Measurements from ENCODE around the gene ST8SIA1.

ST8SIA1 gene

DNA sequence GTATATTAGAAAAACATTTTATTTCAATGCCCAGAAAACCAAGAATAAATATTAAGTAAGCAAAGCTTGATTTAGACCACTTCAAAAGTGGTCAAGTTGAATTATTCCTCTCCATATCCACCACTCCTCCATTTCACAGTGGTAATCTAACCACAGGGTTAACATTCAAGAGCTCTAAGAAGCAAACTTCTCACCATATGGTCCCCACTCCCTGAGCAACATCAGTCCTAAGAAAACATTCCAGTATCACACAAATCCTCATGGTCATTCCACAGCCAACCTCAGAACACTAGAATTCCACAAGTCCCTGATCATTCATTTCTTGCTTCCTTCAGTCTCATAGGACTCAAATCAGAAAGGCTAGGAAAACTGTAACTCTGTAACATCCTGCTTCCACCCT is 47.9 kb downstream of the ST8SIA1 start:
- H3K27ac ChIP-seq (ENCODE audit: low read length) = no peak overlapping the region
- TF ChIP-seq EZH2phosphoT487 (IDR thresholded peaks at IDR 0.05; ENCODE audit: low read length) (no peak), CTCF (IDR thresholded peaks at IDR 0.05; ENCODE audit: low read length) (no peak), EZH2 (optimal IDR thresholded peaks at IDR 0.05; ENCODE audit: low read depth, low read length) (no peak)

GRCh38 chr12:22285846-22286245 is 48.7 kb downstream of the ST8SIA1 start:
- H3K9me3 ChIP-seq (replicated peaks; ENCODE audit: insufficient read depth, low read length) = no peaks in the 10 kb centered on the region
- H4K20me1 ChIP-seq (ENCODE audit: insufficient read depth, low read length) = no peaks in the 10 kb centered on the region
- no peak overlapping the region for H3K27ac ChIP-seq (ENCODE audit: low read length)
- no peaks in the 10 kb centered on the region for H3K4me1 ChIP-seq (ENCODE audit: low read length)
- H3K79me2 ChIP-seq (ENCODE audit: low read length) = no peaks in the 10 kb centered on the region
- no peaks in the 10 kb centered on the region for H3K27me3 ChIP-seq (replicated peaks; ENCODE audit: insufficient read depth, low read length)
- no peak overlapping the region for H3K4me2 ChIP-seq (ENCODE audit: low read depth, low read length)
- TF ChIP-seq EZH2 (optimal IDR thresholded peaks at IDR 0.05; ENCODE audit: low read depth, low read length) (no peak), EZH2phosphoT487 (IDR thresholded peaks at IDR 0.05; ENCODE audit: low read length) (no peak), CTCF (IDR thresholded peaks at IDR 0.05; ENCODE audit: low read length) (no peak)
- no peak overlapping the region for H3K9ac ChIP-seq (ENCODE audit: low read length)
- no peaks in the 10 kb centered on the region for H3K9me2 ChIP-seq (replicated peaks; ENCODE audit: insufficient read depth, low read length)
- H3K36me3 ChIP-seq (replicated peaks; ENCODE audit: insufficient read depth, low read length) = no peaks in the 10 kb centered on the region
- no peak for DNase-seq
- H2AFZ ChIP-seq (ENCODE audit: low read length) = no peak overlapping the region
- H3F3A ChIP-seq (ENCODE audit: insufficient read depth, low read length) = no peaks in the 10 kb centered on the region
- no peak overlapping the region for H3K4me3 ChIP-seq (ENCODE audit: low read length)

More for the DNA sequence above, 47.9 kb downstream of the ST8SIA1 start:
- Histone ChIP-seq H3K9me3 (replicated peaks; ENCODE audit: insufficient read depth, low read length) (no peaks in the 10 kb centered on the region), H3K4me1 (ENCODE audit: low read length) (no peaks in the 10 kb centered on the region), H3K27me3 (replicated peaks; ENCODE audit: insufficient read depth, low read length) (no peaks in the 10 kb centered on the region), H2AFZ (ENCODE audit: low read length) (no peak overlapping the region), H3K9me2 (replicated peaks; ENCODE audit: insufficient read depth, low read length) (no peaks in the 10 kb centered on the region), H4K20me1 (ENCODE audit: insufficient read depth, low read length) (no peaks in the 10 kb centered on the region), H3K4me2 (ENCODE audit: low read depth, low read length) (no peak overlapping the region), H3K9ac (ENCODE audit: low read length) (no peak overlapping the region), H3F3A (ENCODE audit: insufficient read depth, low read length) (no peaks in the 10 kb centered on the region), H3K4me3 (ENCODE audit: low read length) (no peak overlapping the region), H3K36me3 (replicated peaks; ENCODE audit: insufficient read depth, low read length) (no peaks in the 10 kb centered on the region), H3K79me2 (ENCODE audit: low read length) (no peaks in the 10 kb centered on the region)
- no peak for DNase-seq

DNA sequence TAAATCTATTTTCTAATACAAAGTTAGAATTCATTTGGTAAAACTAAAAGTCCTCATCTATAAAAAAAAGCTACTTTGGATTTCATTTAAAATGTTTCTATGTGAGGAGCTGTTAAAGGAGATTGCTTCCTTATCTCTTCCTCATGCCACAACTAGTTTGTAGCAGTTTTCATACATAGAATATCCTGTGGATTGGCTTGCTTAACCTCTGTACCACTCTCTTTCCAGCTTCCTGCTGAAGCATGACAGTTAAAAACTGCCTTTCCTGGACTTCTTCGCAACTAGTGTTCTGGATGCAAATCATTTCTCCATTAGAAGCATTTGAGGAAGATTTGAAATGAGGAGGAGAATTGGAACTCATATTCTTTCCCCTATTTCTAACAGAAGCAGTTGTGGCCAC is 49.6 kb downstream of the ST8SIA1 start:
- H3K4me3 ChIP-seq (ENCODE audit: low read length) = no peak overlapping the region
- no peak overlapping the region for H3K4me2 ChIP-seq (ENCODE audit: low read depth, low read length)
- no peak overlapping the region for H3K9ac ChIP-seq (ENCODE audit: low read length)
- no peaks in the 10 kb centered on the region for H3K79me2 ChIP-seq (ENCODE audit: low read length)
- no peaks in the 10 kb centered on the region for H3K9me3 ChIP-seq (replicated peaks; ENCODE audit: insufficient read depth, low read length)
- no peaks in the 10 kb centered on the region for H3K9me2 ChIP-seq (replicated peaks; ENCODE audit: insufficient read depth, low read length)
- no peaks in the 10 kb centered on the region for H3K4me1 ChIP-seq (ENCODE audit: low read length)
- no peaks in the 10 kb centered on the region for H4K20me1 ChIP-seq (ENCODE audit: insufficient read depth, low read length)
- H3K27ac ChIP-seq (ENCODE audit: low read length) = no peak overlapping the region
- H3K36me3 ChIP-seq (replicated peaks; ENCODE audit: insufficient read depth, low read length) = no peaks in the 10 kb centered on the region
- TF ChIP-seq CTCF (IDR thresholded peaks at IDR 0.05; ENCODE audit: low read length) = no peak
- TF ChIP-seq EZH2 (optimal IDR thresholded peaks at IDR 0.05; ENCODE audit: low read depth, low read length) = no peak
- TF ChIP-seq EZH2phosphoT487 (IDR thresholded peaks at IDR 0.05; ENCODE audit: low read length) = no peak
- no peaks in the 10 kb centered on the region for H3K27me3 ChIP-seq (replicated peaks; ENCODE audit: insufficient read depth, low read length)
- H2AFZ ChIP-seq (ENCODE audit: low read length) = no peak overlapping the region
- DNase-seq = no peak
- no peaks in the 10 kb centered on the region for H3F3A ChIP-seq (ENCODE audit: insufficient read depth, low read length)
